ENCODE results near the gene TMEM185B. TPM values are rescaled to one million over a fixed set of nuclear protein-coding genes. Genes with fewer than 3 reads are reported as not detected.
"Not testable (repeated sequence)": the region's sequence is repeated elsewhere in the genome, so short reads cannot be mapped to it uniquely, and the experiment has no call there.

TMEM185B gene
- total RNA-seq = 38.7 and 39.3 TPM in 2 replicates

DNA sequence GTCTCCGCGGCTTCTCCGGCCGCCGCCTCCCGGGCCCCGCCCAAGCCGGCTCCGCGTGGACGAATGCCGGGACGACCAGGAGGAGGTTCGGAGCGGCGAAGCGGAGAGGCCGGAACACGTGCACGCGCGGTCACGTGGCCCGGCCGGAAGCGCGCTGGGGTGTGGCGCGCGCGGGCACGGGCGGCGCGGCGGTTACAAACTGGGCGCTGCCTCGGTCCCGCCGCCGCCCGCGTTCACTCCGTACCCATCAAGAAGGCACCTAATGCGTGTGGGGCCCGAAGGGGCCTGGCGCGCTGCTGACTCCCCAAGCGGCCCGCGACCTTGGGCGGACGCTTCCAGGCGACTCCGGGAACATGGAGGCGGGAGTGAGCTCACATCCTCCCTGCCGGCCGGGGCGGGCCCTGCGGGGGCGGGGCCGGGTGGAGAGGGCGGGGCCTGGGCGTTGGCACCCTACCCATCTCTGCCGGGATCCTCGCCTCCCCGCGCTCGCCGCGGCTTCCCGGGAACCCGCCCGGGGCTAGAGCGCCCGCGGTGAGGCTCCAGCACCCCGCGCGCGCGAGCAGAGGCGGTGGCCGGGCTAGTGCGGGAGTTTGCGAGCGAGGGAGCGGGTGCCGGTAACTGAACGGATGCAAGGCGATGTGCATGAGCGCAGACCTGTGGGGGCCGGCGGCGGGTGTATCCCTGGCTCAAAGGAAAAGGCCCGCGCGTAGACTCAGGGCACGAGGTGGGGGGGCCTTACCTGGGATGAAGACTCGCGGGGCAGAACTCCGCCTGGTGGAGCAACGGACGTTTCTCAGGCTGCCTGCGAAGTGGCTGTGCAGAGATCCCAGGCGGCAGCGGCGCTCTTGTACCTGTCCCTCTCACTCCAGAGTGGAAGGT, at the start of gene TMEM185B:
TSS of gene TMEM185B (minus strand) at position 367 of the 879 bp plus-strand sequence. CDS start 424 bp downstream, outside the sequence.
- Mint-ChIP-seq H3K27ac (peak within 1 kb of the TSS; percentile 84), H3K27me3 (ENCODE audit: low read depth) (no peaks in the 10 kb centered on the region), H3K4me3 (ENCODE audit: low read depth) (peak within 1 kb of the TSS; percentile 82), H3K4me1 (ENCODE audit: low read depth) (peaks cover 57% of the 10 kb centered on the region), H3K36me3 (ENCODE audit: low read depth) (peaks cover 46% of the 10 kb centered on the region), H3K9me3 (no peaks in the 10 kb centered on the region)
- DNase-seq (ENCODE audit: low spot score) = peak; percentile 88
- intact Hi-C loops (cut with micrococcal nuclease) = loop anchor here (1.0 to 5.0 kb wide), 6 partner anchors 9 to 856 kb away; partner anchors contain the start of genes C2orf76, DBI, EPB41L5 and RALB

GRCh38 chr2:120271711-120272379, 48.6 kb upstream of the TMEM185B start:
- Mint-ChIP-seq H3K4me3 (ENCODE audit: low read depth) (no peak overlapping the region), H3K4me1 (ENCODE audit: low read depth) (peaks cover 49% of the 10 kb centered on the region), H3K27me3 (ENCODE audit: low read depth) (no peaks in the 10 kb centered on the region), H3K36me3 (ENCODE audit: low read depth) (peaks cover 79% of the 10 kb centered on the region), H3K9me3 (peaks cover 13% of the 10 kb centered on the region), H3K27ac (no peak overlapping the region)
- intact Hi-C loops (cut with micrococcal nuclease) = no loop called here
- no peak for DNase-seq (ENCODE audit: low spot score)

DNA sequence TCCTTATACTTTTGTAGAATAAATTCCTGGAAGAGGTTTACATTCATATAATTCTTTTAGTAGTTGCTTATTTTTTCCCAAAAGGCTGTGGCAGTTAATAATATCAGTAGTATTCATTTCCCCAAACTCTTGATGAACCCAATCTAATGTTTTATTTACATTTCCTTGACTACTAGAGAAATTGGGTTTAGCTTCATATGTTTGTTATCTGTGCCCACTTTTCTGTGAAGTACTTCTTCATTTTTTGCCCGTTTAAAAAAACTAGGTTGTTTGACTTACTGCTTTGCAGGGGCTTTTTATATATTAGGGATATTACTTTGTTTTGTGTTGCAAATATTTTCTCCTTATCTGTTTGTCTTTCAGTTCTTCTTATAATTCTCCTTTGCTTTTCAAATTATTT, 46.6 kb upstream of the TMEM185B start:
- Mint-ChIP-seq H3K4me3 (ENCODE audit: low read depth) (no peak overlapping the region), H3K27me3 (ENCODE audit: low read depth) (no peaks in the 10 kb centered on the region), H3K9me3 (peaks cover 7% of the 10 kb centered on the region), H3K4me1 (ENCODE audit: low read depth) (peaks cover 58% of the 10 kb centered on the region), H3K27ac (no peak overlapping the region), H3K36me3 (ENCODE audit: low read depth) (peaks cover 76% of the 10 kb centered on the region)
- intact Hi-C loops (cut with micrococcal nuclease) = loop anchor here (5.0 kb wide), 1 partner anchor 38 kb away; no protein-coding TSS in a partner anchor
- no peak for DNase-seq (ENCODE audit: low spot score)

DNA sequence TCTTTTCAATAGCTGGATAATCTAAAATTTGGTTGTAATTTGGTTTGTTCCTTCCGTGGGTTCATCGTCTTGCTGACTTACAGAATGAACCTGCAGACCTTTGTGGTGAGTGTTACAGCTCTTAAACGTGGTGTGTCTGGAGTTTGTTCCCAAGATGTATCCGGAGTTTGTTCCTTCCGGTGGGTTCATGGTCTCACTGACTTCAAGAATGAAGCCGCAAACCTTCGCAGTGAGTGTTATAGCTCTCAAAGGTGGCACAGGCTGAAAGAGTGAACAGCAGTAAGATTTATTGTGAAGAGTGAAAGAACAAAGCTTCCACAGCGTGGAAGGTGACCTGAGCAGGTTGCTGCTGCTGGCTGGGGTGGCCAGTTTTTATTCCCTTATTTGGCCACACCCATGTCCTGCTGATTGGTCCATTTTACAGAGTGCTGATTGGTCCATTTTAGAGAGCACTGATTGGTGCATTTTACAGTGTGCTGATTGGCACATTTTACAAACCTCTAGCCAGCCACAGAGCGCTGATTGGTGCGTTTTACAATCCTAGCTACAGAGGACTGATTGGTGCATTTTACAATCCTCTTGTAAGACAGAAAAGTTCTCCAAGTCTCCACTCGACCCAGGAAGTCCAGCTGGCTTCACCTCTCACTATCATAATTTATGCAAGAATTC, 46.0 kb upstream of the TMEM185B start:
- no peaks in the 10 kb centered on the region for H3K27me3 Mint-ChIP-seq (ENCODE audit: low read depth)
- H3K4me3 Mint-ChIP-seq (ENCODE audit: low read depth) = no peak overlapping the region
- intact Hi-C loops (cut with micrococcal nuclease) = loop anchor here (5.0 kb wide), 1 partner anchor 37 kb away; no protein-coding TSS in a partner anchor
- no peak for DNase-seq (ENCODE audit: low spot score)
- H3K36me3 Mint-ChIP-seq (ENCODE audit: low read depth) = peaks cover 74% of the 10 kb centered on the region
- peaks cover 55% of the 10 kb centered on the region for H3K4me1 Mint-ChIP-seq (ENCODE audit: low read depth)
- H3K27ac Mint-ChIP-seq = no peak overlapping the region
- peaks cover 7% of the 10 kb centered on the region for H3K9me3 Mint-ChIP-seq

- Mint-ChIP-seq H3K36me3 (ENCODE audit: low read depth) (peaks cover 57% of the 10 kb centered on the region), H3K4me3 (ENCODE audit: low read depth) (no peak overlapping the region), H3K27me3 (ENCODE audit: low read depth) (no peaks in the 10 kb centered on the region), H3K9me3 (peaks cover 3% of the 10 kb centered on the region), H3K27ac (peak overlapping the region; percentile 92), H3K4me1 (ENCODE audit: low read depth) (peaks cover 41% of the 10 kb centered on the region)
- no peak for DNase-seq (ENCODE audit: low spot score)
- intact Hi-C loops (cut with micrococcal nuclease) = loop anchor here (1.0 to 5.0 kb wide), 2 partner anchors 20 to 35 kb away; no protein-coding TSS in a partner anchor
These were observed 44.1 kb upstream of the TMEM185B start for GRCh38 chr2:120267348-120267747.

- peaks cover 7% of the 10 kb centered on the region for H3K9me3 Mint-ChIP-seq
- no peak for DNase-seq (ENCODE audit: low spot score)
- H3K27ac Mint-ChIP-seq = no peak overlapping the region
- peaks cover 31% of the 10 kb centered on the region for H3K4me1 Mint-ChIP-seq (ENCODE audit: low read depth)
- intact Hi-C loops (cut with micrococcal nuclease) = loop anchor here (5.0 kb wide), 1 partner anchor 33 kb away; no protein-coding TSS in a partner anchor
- peaks cover 36% of the 10 kb centered on the region for H3K36me3 Mint-ChIP-seq (ENCODE audit: low read depth)
- H3K27me3 Mint-ChIP-seq (ENCODE audit: low read depth) = no peaks in the 10 kb centered on the region
- H3K4me3 Mint-ChIP-seq (ENCODE audit: low read depth) = no peak overlapping the region
These were observed 41.8 kb upstream of the TMEM185B start for GRCh38 chr2:120265006-120265405.

DNA sequence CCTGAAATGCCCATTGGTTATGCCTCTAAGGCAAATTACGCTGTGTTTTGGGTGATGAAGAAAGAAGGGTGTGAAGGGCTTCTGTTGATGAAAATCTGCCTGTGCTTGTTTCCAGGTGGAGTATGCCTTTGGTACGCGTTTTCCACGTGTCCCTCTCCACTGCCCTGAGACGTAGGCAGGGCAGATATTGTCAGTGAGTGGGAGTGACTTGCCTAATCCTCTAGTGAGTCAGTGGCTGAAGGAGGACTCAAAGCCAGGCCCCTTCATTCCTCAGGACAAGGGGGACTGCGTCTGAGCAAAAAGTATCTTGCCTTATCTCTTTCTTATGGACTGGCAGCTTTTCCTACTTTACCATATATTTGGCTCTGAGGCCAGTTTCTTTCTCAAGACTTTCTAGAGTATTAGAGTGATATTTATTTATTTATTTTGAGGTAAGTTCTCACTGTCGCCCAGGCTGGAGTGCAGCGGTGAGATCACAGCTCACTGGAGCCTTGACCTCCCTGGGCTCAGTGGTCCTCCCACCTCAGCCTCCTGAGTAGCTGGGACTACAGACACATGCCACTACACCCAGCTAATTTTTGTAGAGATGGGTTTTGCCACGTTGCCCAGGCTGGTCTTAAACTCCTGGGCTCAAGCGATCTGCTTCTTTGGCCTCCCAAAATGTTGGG, 39.7 kb upstream of the TMEM185B start:
- DNase-seq (ENCODE audit: low spot score) = no peak
- H3K4me1 Mint-ChIP-seq (ENCODE audit: low read depth) = peaks cover 27% of the 10 kb centered on the region
- no peak overlapping the region for H3K4me3 Mint-ChIP-seq (ENCODE audit: low read depth)
- no peak overlapping the region for H3K27ac Mint-ChIP-seq
- H3K9me3 Mint-ChIP-seq = peaks cover 14% of the 10 kb centered on the region
- no peaks in the 10 kb centered on the region for H3K27me3 Mint-ChIP-seq (ENCODE audit: low read depth)
- H3K36me3 Mint-ChIP-seq (ENCODE audit: low read depth) = peaks cover 34% of the 10 kb centered on the region
- intact Hi-C loops (cut with micrococcal nuclease) = no loop called here

DNA sequence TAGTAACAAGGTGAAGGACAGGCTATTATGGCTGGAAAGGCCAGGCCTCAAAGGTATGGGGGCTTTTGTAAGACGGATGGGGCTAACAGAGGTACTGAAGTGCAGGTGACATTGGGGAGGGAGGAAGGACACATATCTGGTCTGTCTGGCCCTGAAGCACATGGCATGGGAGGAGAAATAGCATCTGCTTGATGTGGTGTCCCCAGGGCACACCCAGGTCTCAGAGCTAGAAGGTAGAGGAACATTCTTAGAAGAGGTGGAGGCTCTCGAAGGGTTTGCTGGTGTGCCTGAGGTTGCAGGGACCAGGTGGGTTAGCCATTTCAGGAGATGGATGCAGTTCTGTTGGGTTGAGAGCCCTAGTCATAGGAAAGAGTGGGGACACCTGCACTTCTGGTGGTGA, 39.0 kb upstream of the TMEM185B start:
- peaks cover 31% of the 10 kb centered on the region for H3K4me1 Mint-ChIP-seq (ENCODE audit: low read depth)
- no peak for DNase-seq (ENCODE audit: low spot score)
- H3K4me3 Mint-ChIP-seq (ENCODE audit: low read depth) = no peak overlapping the region
- H3K36me3 Mint-ChIP-seq (ENCODE audit: low read depth) = peaks cover 37% of the 10 kb centered on the region
- intact Hi-C loops (cut with micrococcal nuclease) = no loop called here
- no peaks in the 10 kb centered on the region for H3K27me3 Mint-ChIP-seq (ENCODE audit: low read depth)
- no peak overlapping the region for H3K27ac Mint-ChIP-seq
- peaks cover 14% of the 10 kb centered on the region for H3K9me3 Mint-ChIP-seq

GRCh38 chr2:120261387-120262006, 38.3 kb upstream of the TMEM185B start:
- peak; percentile 24 for DNase-seq (ENCODE audit: low spot score)
- Mint-ChIP-seq H3K4me1 (ENCODE audit: low read depth) (peaks cover 31% of the 10 kb centered on the region), H3K27ac (no peak overlapping the region), H3K9me3 (peaks cover 14% of the 10 kb centered on the region), H3K36me3 (ENCODE audit: low read depth) (peaks cover 37% of the 10 kb centered on the region), H3K27me3 (ENCODE audit: low read depth) (no peaks in the 10 kb centered on the region), H3K4me3 (ENCODE audit: low read depth) (no peak overlapping the region)
- intact Hi-C loops (cut with micrococcal nuclease) = no loop called here

DNA sequence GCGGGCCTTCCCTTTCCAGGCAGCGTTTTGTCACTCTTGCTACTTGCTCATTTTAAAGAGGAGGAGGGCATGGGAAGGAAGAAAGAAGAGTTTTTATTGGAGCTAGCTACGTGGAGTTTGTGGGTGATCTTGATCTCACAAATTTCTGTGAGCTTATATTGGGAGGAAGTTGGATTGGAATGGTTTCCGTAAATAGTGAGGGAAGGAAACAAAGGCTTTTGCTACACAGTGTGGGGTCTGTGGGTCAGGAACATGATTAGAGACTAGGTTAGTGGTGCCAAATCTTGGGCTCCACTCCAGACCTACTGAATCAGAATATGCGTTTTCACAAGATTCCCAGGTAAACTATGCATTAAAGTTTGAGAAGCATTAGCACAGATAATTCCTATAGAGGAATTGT, 37.5 kb upstream of the TMEM185B start:
- peaks cover 39% of the 10 kb centered on the region for H3K4me1 Mint-ChIP-seq (ENCODE audit: low read depth)
- peak overlapping the region; percentile 3 for H3K4me3 Mint-ChIP-seq (ENCODE audit: low read depth)
- H3K27me3 Mint-ChIP-seq (ENCODE audit: low read depth) = no peaks in the 10 kb centered on the region
- intact Hi-C loops (cut with micrococcal nuclease) = no loop called here
- H3K9me3 Mint-ChIP-seq = peaks cover 14% of the 10 kb centered on the region
- DNase-seq (ENCODE audit: low spot score) = no peak
- no peak overlapping the region for H3K27ac Mint-ChIP-seq
- H3K36me3 Mint-ChIP-seq (ENCODE audit: low read depth) = peaks cover 45% of the 10 kb centered on the region

- DNase-seq (ENCODE audit: low spot score); H3K27ac Mint-ChIP-seq; intact Hi-C loops (cut with micrococcal nuclease); H3K4me3 Mint-ChIP-seq (ENCODE audit: low read depth); H3K27me3 Mint-ChIP-seq (ENCODE audit: low read depth): not testable (repeated sequence)
- peaks cover 14% of the 10 kb centered on the region for H3K9me3 Mint-ChIP-seq
- peaks cover 48% of the 10 kb centered on the region for H3K36me3 Mint-ChIP-seq (ENCODE audit: low read depth)
- peaks cover 39% of the 10 kb centered on the region for H3K4me1 Mint-ChIP-seq (ENCODE audit: low read depth)
These were observed 36.7 kb upstream of the TMEM185B start for GRCh38 chr2:120259939-120260338.

DNA sequence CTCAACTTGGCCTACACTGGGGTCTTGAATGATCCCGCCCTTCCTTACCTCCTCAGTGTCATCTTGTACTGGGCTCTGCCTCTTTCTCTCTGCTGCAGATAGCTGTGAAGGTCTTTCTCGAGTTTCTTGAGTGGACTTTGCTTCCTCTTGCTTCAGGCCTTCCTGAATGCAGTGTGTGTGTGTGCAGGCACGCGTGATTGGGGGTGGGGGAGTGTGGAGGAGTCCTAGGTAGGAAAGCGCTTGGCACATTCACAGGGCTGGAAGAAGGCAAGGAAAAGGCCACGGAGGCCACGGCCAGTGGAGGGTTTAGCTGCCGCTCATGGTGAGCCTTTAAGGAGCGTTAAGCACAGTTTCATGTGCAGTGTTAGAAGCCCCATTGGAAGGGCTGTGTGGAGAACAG, 35.0 kb upstream of the TMEM185B start:
- Mint-ChIP-seq H3K4me1 (ENCODE audit: low read depth) (peaks cover 46% of the 10 kb centered on the region), H3K27ac (peak overlapping the region; percentile 46), H3K27me3 (ENCODE audit: low read depth) (no peaks in the 10 kb centered on the region), H3K36me3 (ENCODE audit: low read depth) (peaks cover 54% of the 10 kb centered on the region), H3K4me3 (ENCODE audit: low read depth) (peak overlapping the region; percentile 6), H3K9me3 (peaks cover 14% of the 10 kb centered on the region)
- intact Hi-C loops (cut with micrococcal nuclease) = no loop called here
- DNase-seq (ENCODE audit: low spot score) = no peak

Data from activated T-helper 2 cell treated with anti-CD3 and anti-CD28 coated beads, Interferon-gamma antibody, Interleukin-2, Interleukin-4, amounts not matched to agents 10 μg/mL and 5 μg/mL and 100 μg/mL, durations not matched to agents 14 hours and 24 hours and 36 hours (primary cell).